ENCODE measurements around the gene DEAF1. TPM values are rescaled to one million over a fixed set of nuclear protein-coding genes. Genes with fewer than 3 reads are reported as not detected.
A peak's percentile ranks its signal among the peaks of the same experiment; 100 is the strongest.
"Not testable (repeated sequence)": the region's sequence is repeated elsewhere in the genome, so short reads cannot be mapped to it uniquely, and the experiment has no call there.

The DEAF1 gene
- 10 to 100 TPM in 11 of 12 donors, not detected in 1; 20.7 to 41.0 (median 24.3) TPM for polyA plus RNA-seq (ENCODE audit: insufficient read length in 12 of 12)
- long read RNA-seq, donor 1, transcript DEAF1-201 (12 exons, 2,500 nt): major isoform, 6 of 50 reads
- long read RNA-seq, donor 1, partial matches to known transcripts: 44 of 50 reads
- long read RNA-seq, donor 1, other reads (novel, unspliced or antisense): 0 of 50 reads
- long read RNA-seq, donor 2, partial matches to known transcripts: 9,196 of 9,922 reads
- long read RNA-seq, donor 2, other reads (novel, unspliced or antisense): 723 of 9,922 reads
- long read RNA-seq, donor 3, partial matches to known transcripts: 0 of 1 reads
- long read RNA-seq, donor 3, other reads (novel, unspliced or antisense): 0 of 1 reads
- long read RNA-seq, donor 4, partial matches to known transcripts: 2,505 of 2,680 reads
- long read RNA-seq, donor 4, other reads (novel, unspliced or antisense): 174 of 2,680 reads
- long read RNA-seq, donor 5: 0 reads
- long read RNA-seq, donor 6, partial matches to known transcripts: 0 of 2 reads
- long read RNA-seq, donor 6, other reads (novel, unspliced or antisense): 0 of 2 reads
- long read RNA-seq, donor 7, partial matches to known transcripts: 0 of 2 reads
- long read RNA-seq, donor 7, other reads (novel, unspliced or antisense): 0 of 2 reads
- long read RNA-seq, donor 8, transcript DEAF1-201 (12 exons, 2,500 nt): major isoform, 7 of 14 reads
- long read RNA-seq, donor 8, partial matches to known transcripts: 0 of 14 reads
- long read RNA-seq, donor 8, other reads (novel, unspliced or antisense): 6 of 14 reads
- long read RNA-seq, donor 9, partial matches to known transcripts: 0 of 3 reads
- long read RNA-seq, donor 9, other reads (novel, unspliced or antisense): 0 of 3 reads
- long read RNA-seq, donor 10, transcript DEAF1-201 (12 exons, 2,500 nt): major isoform, 5 of 5 reads
- long read RNA-seq, donor 10, partial matches to known transcripts: 0 of 5 reads
- long read RNA-seq, donor 10, other reads (novel, unspliced or antisense): 0 of 5 reads
- long read RNA-seq, donor 11, partial matches to known transcripts: 23 of 41 reads
- long read RNA-seq, donor 11, other reads (novel, unspliced or antisense): 13 of 41 reads

GRCh38 chr11:694563-695287 lies at the start of gene DEAF1:
DEAF1 (minus strand) TSS chr11:695222; CDS start chr11:695047, 175 bp downstream.
- DNase-seq: no peak

- DNase-seq: no peak
These were observed 47.7 kb upstream of the DEAF1 start for GRCh38 chr11:742571-743201.

GRCh38 chr11:742156-742546 lies 47.1 kb upstream of the DEAF1 start:
- DNase-seq: no peak

GRCh38 chr11:737899-738298 lies 42.9 kb upstream of the DEAF1 start:
- DNase-seq: not testable (repeated sequence)

GRCh38 chr11:737366-737765 lies 42.3 kb upstream of the DEAF1 start:
- no peak for DNase-seq

GRCh38 chr11:734541-734940 lies 39.5 kb upstream of the DEAF1 start:
- DNase-seq: not testable (repeated sequence)

- no peak for DNase-seq
These were observed 38.0 kb upstream of the DEAF1 start for GRCh38 chr11:733072-733471.

GRCh38 chr11:729492-730074 lies 34.6 kb upstream of the DEAF1 start:
- DNase-seq: no peak

GRCh38 chr11:728901-729491 lies 34.0 kb upstream of the DEAF1 start:
- DNase-seq: no peak

GRCh38 chr11:727859-728748 lies 33.1 kb upstream of the DEAF1 start:
- no peak for DNase-seq

- DNase-seq: no peak
These were observed 32.3 kb upstream of the DEAF1 start for GRCh38 chr11:727281-727701.

- no peak for DNase-seq
These were observed 31.5 kb upstream of the DEAF1 start for GRCh38 chr11:726278-727220.

GRCh38 chr11:725624-726202 lies 30.7 kb upstream of the DEAF1 start:
- no peak for DNase-seq

- no peak for DNase-seq
These were observed 29.9 kb upstream of the DEAF1 start for GRCh38 chr11:724778-725386.

GRCh38 chr11:724049-724777 lies 29.2 kb upstream of the DEAF1 start:
- DNase-seq: no peak

- DNase-seq: peak; percentile 59
These were observed 28.3 kb upstream of the DEAF1 start for GRCh38 chr11:723120-723883.
